ENCODE measurements around the gene SDK2. TPM values are rescaled to one million over a fixed set of nuclear protein-coding genes. Genes with fewer than 3 reads are reported as not detected.

The SDK2 gene
- total RNA-seq, 1 experiment from 2014 or later, result not detected

DNA sequence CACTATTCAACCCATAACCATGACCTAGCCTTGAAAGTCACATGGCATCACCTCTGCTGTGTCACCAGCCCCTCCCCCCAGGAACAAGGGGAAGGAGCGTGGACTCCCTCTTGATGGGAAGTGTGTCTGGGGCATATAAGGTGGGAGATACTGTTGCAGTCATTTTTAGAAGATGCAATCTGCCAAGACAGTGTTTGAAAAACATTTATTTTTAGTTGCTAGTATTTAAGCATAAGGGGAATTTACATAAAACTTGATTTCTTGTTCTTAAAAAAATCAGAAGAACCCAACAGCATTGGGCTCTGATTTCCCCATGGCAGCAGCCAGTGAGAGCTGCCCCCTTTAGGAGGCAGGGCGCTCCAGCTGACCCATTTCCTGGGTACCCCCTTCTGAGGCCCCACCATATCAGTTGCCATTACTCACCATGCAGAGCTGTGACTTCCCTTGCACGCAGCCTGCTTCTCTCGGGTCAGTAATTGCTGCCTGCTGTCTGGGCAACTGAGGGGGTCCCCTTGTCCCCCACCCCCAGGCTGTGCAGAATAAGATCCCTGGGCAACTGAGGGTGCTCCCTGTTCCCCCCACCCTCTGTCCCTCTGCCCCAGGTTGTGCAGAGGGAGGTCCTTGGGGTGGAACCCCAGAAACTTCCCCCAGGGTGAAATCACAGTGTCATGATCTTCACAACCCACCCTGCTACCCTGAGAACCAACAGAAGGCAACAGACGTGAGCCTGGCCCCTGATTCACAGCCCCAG lies 320.7 kb downstream of the SDK2 start:
- H2AFZ ChIP-seq (ENCODE audit: low read length), result no peak overlapping the region
- no peak overlapping the region for H3K9ac ChIP-seq (ENCODE audit: low read length)
- no peak overlapping the region for H3K4me2 ChIP-seq (ENCODE audit: low read depth, low read length, poor library complexity, severe bottlenecking)
- H3K27me3 ChIP-seq (ENCODE audit: low read length), result no peaks in the 10 kb centered on the region
- H3K79me2 ChIP-seq (ENCODE audit: low read length), result no peaks in the 10 kb centered on the region
- H3K4me3 ChIP-seq (ENCODE audit: low read length), result no peak overlapping the region
- no peak overlapping the region for H3K27ac ChIP-seq (ENCODE audit: low read length)
- H3K9me2 ChIP-seq (replicated peaks; ENCODE audit: insufficient read depth, low read length), result no peaks in the 10 kb centered on the region
- no peaks in the 10 kb centered on the region for H3K4me1 ChIP-seq (ENCODE audit: low read length)
- no peaks in the 10 kb centered on the region for H4K20me1 ChIP-seq (ENCODE audit: insufficient read depth, low read depth, low read length)
- no peak for DNase-seq
- H3K9me3 ChIP-seq (ENCODE audit: low read length), result no peaks in the 10 kb centered on the region
- H3K36me3 ChIP-seq (ENCODE audit: insufficient read depth, low read length), result no peaks in the 10 kb centered on the region

GRCh38 chr17:73320601-73321264 lies 323.5 kb downstream of the SDK2 start:
- H3K9me3 ChIP-seq (ENCODE audit: low read length), result no peaks in the 10 kb centered on the region
- no peak for DNase-seq
- no peaks in the 10 kb centered on the region for H3K79me2 ChIP-seq (ENCODE audit: low read length)
- H3K27ac ChIP-seq (ENCODE audit: low read length), result no peak overlapping the region
- peaks cover 18% of the 10 kb centered on the region for H3K4me1 ChIP-seq (ENCODE audit: low read length)
- H3K9ac ChIP-seq (ENCODE audit: low read length), result no peak overlapping the region
- no peaks in the 10 kb centered on the region for H3K36me3 ChIP-seq (ENCODE audit: insufficient read depth, low read length)
- H3K9me2 ChIP-seq (replicated peaks; ENCODE audit: insufficient read depth, low read length), result no peaks in the 10 kb centered on the region
- no peaks in the 10 kb centered on the region; the same call in 1 of the 2 replicates for H3K27me3 ChIP-seq (ENCODE audit: low read length)
- no peaks in the 10 kb centered on the region for H4K20me1 ChIP-seq (ENCODE audit: insufficient read depth, low read depth, low read length)
- no peak overlapping the region for H2AFZ ChIP-seq (ENCODE audit: low read length)
- no peak overlapping the region for H3K4me3 ChIP-seq (ENCODE audit: low read length)
- no peak overlapping the region for H3K4me2 ChIP-seq (ENCODE audit: low read depth, low read length, poor library complexity, severe bottlenecking)

- no peak overlapping the region for H3K9ac ChIP-seq (ENCODE audit: low read length)
- peaks cover 18% of the 10 kb centered on the region for H3K4me1 ChIP-seq (ENCODE audit: low read length)
- H3K4me3 ChIP-seq (ENCODE audit: low read length), result no peak overlapping the region
- no peaks in the 10 kb centered on the region for H3K36me3 ChIP-seq (ENCODE audit: insufficient read depth, low read length)
- no peaks in the 10 kb centered on the region; the same call in 1 of the 2 replicates for H3K27me3 ChIP-seq (ENCODE audit: low read length)
- H3K9me3 ChIP-seq (ENCODE audit: low read length), result no peaks in the 10 kb centered on the region
- no peaks in the 10 kb centered on the region for H3K9me2 ChIP-seq (replicated peaks; ENCODE audit: insufficient read depth, low read length)
- H3K79me2 ChIP-seq (ENCODE audit: low read length), result no peaks in the 10 kb centered on the region
- no peak for DNase-seq
- H4K20me1 ChIP-seq (ENCODE audit: insufficient read depth, low read depth, low read length), result no peaks in the 10 kb centered on the region
- H3K27ac ChIP-seq (ENCODE audit: low read length), result no peak overlapping the region
- H2AFZ ChIP-seq (ENCODE audit: low read length), result no peak overlapping the region
- H3K4me2 ChIP-seq (ENCODE audit: low read depth, low read length, poor library complexity, severe bottlenecking), result no peak overlapping the region
These were observed 324.5 kb downstream of the SDK2 start for GRCh38 chr17:73319766-73320165.

- Histone ChIP-seq H3K36me3 (ENCODE audit: insufficient read depth, low read length) (no peaks in the 10 kb centered on the region), H3K27me3 (ENCODE audit: low read length) (no peaks in the 10 kb centered on the region; the same call in 1 of the 2 replicates), H3K27ac (ENCODE audit: low read length) (no peak overlapping the region), H3K9me3 (ENCODE audit: low read length) (no peaks in the 10 kb centered on the region), H3K9ac (ENCODE audit: low read length) (no peak overlapping the region), H3K9me2 (replicated peaks; ENCODE audit: insufficient read depth, low read length) (no peaks in the 10 kb centered on the region), H3K79me2 (ENCODE audit: low read length) (no peaks in the 10 kb centered on the region), H3K4me1 (ENCODE audit: low read length) (peaks cover 18% of the 10 kb centered on the region), H3K4me3 (ENCODE audit: low read length) (no peak overlapping the region), H3K4me2 (ENCODE audit: low read depth, low read length, poor library complexity, severe bottlenecking) (no peak overlapping the region), H4K20me1 (ENCODE audit: insufficient read depth, low read depth, low read length) (no peaks in the 10 kb centered on the region), H2AFZ (ENCODE audit: low read length) (no peak overlapping the region)
- no peak for DNase-seq
These were observed 325.4 kb downstream of the SDK2 start for GRCh38 chr17:73318836-73319235.

GRCh38 chr17:73318427-73318813 lies 325.8 kb downstream of the SDK2 start:
- Histone ChIP-seq H3K4me3 (ENCODE audit: low read length) (no peak overlapping the region), H3K79me2 (ENCODE audit: low read length) (no peaks in the 10 kb centered on the region), H3K9me3 (ENCODE audit: low read length) (no peaks in the 10 kb centered on the region), H3K4me1 (ENCODE audit: low read length) (peaks cover 18% of the 10 kb centered on the region), H3K27ac (ENCODE audit: low read length) (no peak overlapping the region), H4K20me1 (ENCODE audit: insufficient read depth, low read depth, low read length) (no peaks in the 10 kb centered on the region), H3K36me3 (ENCODE audit: insufficient read depth, low read length) (no peaks in the 10 kb centered on the region), H3K27me3 (ENCODE audit: low read length) (no peaks in the 10 kb centered on the region; the same call in 1 of the 2 replicates), H3K9ac (ENCODE audit: low read length) (no peak overlapping the region), H3K9me2 (replicated peaks; ENCODE audit: insufficient read depth, low read length) (no peaks in the 10 kb centered on the region), H2AFZ (ENCODE audit: low read length) (no peak overlapping the region), H3K4me2 (ENCODE audit: low read depth, low read length, poor library complexity, severe bottlenecking) (no peak overlapping the region)
- DNase-seq, result no peak

DNA sequence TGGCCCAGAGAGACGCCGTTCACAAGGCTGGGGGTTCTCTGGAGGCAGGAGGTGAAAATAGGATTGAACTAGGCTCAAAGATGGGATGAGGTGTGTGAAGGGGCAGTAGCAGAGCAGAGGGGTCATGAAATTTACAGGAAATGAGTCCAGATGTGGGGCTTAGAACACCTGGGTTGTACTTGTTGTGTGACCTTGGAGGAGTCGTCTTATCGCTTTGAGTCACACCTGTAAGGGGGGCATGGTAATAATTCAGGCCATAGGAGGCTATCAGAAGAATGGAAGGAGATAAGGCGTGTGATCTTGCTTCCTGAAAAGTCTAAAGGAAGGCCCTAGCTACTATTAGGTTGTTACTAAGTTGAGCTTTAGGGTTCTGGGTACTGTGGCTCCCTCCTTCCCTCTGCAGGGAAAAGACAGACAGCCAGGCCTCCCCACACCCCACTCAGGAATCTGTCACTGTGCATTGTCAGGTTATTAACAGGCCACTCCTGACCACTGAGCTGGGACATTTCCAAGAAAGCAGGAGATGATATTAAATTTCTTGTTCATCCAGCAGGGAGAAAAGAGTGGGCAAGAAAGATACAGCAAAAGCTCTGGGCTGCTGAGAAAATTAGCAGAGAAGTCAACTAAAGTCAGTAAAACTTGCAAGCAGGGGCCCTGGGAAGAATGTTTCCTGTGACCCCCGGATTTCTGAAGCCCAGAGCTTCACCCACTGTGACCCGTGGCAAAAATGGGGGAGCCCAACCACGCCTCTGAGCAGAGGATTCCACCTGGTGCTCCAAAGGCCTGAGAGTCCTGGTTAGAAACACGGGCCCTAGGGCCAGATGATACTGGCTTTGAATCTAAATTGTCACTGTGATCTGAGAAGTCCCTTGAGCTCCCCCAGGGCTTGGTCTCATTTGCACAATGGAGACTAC lies 326.5 kb downstream of the SDK2 start:
- no peaks in the 10 kb centered on the region for H3K9me3 ChIP-seq (ENCODE audit: low read length)
- no peak for DNase-seq
- H3K9me2 ChIP-seq (replicated peaks; ENCODE audit: insufficient read depth, low read length), result no peaks in the 10 kb centered on the region
- no peak overlapping the region for H3K27ac ChIP-seq (ENCODE audit: low read length)
- peaks cover 18% of the 10 kb centered on the region for H3K4me1 ChIP-seq (ENCODE audit: low read length)
- H3K36me3 ChIP-seq (ENCODE audit: insufficient read depth, low read length), result no peaks in the 10 kb centered on the region
- H4K20me1 ChIP-seq (ENCODE audit: insufficient read depth, low read depth, low read length), result no peaks in the 10 kb centered on the region
- no peak overlapping the region for H3K9ac ChIP-seq (ENCODE audit: low read length)
- H3K4me3 ChIP-seq (ENCODE audit: low read length), result no peak overlapping the region; the same call in 1 of the 2 replicates
- no peaks in the 10 kb centered on the region; the same call in 1 of the 2 replicates for H3K27me3 ChIP-seq (ENCODE audit: low read length)
- H3K79me2 ChIP-seq (ENCODE audit: low read length), result no peaks in the 10 kb centered on the region
- H3K4me2 ChIP-seq (ENCODE audit: low read depth, low read length, poor library complexity, severe bottlenecking), result peak overlapping the region; percentile 47
- H2AFZ ChIP-seq (ENCODE audit: low read length), result no peak overlapping the region

DNA sequence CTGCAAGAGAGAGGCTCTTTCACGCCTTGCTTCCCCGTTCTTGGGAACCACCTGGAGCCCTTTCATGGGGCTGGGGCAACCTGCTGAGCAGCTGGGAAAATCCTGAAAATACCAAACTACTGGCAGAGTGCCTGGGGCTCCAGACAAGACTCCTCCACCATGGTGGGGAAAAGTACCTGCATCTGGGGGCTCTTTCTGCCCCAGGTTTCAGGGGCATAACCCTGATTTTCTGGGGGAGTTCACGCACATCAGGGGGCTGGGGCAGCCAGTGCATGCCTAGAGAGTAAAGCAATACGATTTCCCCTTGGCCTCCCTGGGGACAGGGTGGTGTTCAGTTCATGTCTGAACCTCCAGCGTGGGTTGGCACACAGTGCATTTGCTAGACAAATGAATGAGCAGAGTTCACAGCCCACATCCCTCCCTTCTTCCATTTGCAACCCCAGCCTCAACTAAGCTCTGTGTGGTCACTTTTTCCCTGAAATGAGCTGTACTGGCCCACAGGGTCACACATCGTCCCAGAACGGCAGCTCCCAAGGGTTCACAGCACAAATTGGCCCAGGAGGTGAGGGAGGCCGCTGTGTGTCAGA lies 327.2 kb downstream of the SDK2 start:
- H3K4me2 ChIP-seq (ENCODE audit: low read depth, low read length, poor library complexity, severe bottlenecking), result peak overlapping the region; percentile 47
- no peak overlapping the region for H3K27ac ChIP-seq (ENCODE audit: low read length)
- peaks cover 18% of the 10 kb centered on the region for H3K4me1 ChIP-seq (ENCODE audit: low read length)
- no peaks in the 10 kb centered on the region; the same call in 1 of the 2 replicates for H3K27me3 ChIP-seq (ENCODE audit: low read length)
- H3K9ac ChIP-seq (ENCODE audit: low read length), result no peak overlapping the region
- no peak overlapping the region for H2AFZ ChIP-seq (ENCODE audit: low read length)
- H3K79me2 ChIP-seq (ENCODE audit: low read length), result no peaks in the 10 kb centered on the region
- no peaks in the 10 kb centered on the region for H3K36me3 ChIP-seq (ENCODE audit: insufficient read depth, low read length)
- no peaks in the 10 kb centered on the region for H3K9me3 ChIP-seq (ENCODE audit: low read length)
- H4K20me1 ChIP-seq (ENCODE audit: insufficient read depth, low read depth, low read length), result no peaks in the 10 kb centered on the region
- H3K9me2 ChIP-seq (replicated peaks; ENCODE audit: insufficient read depth, low read length), result no peaks in the 10 kb centered on the region
- DNase-seq, result peak; percentile 78
- H3K4me3 ChIP-seq (ENCODE audit: low read length), result no peak overlapping the region; the same call in 1 of the 2 replicates

Data from Karpas-422 (cell line).